DMS114 treated with DMSO at 0.1 percent for 48 hours (cell line): ENCODE results near the gene CARD19.

Source experiments
- DNase-seq: peaks from one replicate; lab custom pipeline; 2025; ENCODE audit not compliant: unreplicated experiment; lab: John Stamatoyannopoulos, UW

The CARD19 gene, protein sequence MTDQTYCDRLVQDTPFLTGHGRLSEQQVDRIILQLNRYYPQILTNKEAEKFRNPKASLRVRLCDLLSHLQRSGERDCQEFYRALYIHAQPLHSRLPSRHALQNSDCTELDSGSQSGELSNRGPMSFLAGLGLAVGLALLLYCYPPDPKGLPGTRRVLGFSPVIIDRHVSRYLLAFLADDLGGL

GRCh38 chr9:93096131-93096802, at the start of gene CARD19:
Gene CARD19, plus strand, starts transcription at chr9:93096217. Its CDS starts 129 bp downstream, at chr9:93096346.
- DNase-seq = no peak

DNA sequence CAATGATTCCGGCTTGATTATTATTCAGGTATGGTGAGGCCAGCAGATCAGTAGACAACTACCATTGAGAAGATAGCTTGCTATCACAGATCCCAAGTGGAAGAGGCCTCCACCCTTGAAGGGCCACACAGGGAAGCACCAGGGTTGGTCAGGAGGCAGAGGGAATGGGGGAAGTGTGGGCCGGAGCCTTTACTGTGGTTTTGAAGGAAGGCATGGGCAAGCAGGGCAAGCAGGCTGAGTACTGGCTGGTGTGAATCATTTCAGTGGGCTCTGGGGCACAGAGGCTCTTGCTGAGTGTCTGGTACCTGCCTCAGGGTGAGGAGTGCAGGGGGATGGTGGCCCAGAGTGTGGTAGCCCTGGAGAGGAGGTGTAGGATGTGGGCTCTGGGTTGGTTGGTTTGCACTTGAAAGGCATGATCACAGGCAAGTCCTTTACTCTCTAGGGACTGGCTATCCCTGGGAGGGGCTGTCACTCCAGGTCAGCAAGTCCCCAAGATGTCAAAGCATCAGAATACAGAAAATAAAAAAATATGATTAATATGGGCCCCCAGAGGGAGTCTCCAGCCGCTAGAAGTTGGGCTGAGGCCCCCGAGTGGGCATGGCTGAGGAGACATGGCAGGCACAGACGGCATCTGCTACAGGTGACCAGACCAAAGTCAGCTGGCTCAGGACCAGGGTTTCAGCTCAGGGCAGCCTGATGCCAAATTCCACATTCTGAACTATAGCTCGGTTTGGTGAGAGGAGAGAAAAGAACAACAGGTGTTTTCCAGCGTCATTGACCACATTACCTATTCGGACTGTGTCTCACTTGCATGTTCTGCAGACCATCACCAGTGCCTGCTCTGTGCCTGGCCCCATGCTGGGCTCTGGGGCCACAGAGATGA, 47.2 kb upstream of the CARD19 start:
- no peak for DNase-seq

GRCh38 chr9:93049491-93049890, 46.5 kb upstream of the CARD19 start:
- no peak for DNase-seq

DNA sequence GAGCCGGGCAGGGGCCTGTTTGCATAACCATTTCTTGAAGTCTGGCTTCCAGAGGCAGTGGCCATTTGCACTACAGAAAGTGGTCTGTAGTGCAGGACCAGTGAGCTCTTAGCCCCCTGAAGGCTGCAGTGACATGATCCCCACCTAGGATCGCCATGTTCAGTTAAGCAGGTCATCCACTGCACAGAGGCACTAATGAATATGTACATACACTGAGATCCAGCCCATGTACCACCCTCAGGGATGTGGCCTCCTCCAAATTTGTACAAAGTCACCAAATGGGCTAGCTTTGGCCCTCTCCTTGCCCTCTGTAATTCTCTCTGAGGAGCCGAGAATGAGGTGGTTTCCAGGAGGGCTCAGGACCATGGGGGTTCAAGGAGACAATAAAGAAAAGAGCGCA, 45.8 kb upstream of the CARD19 start:
- DNase-seq = no peak

- no peak for DNase-seq
Measured at GRCh38 chr9:93051680-93052089, 44.3 kb upstream of the CARD19 start.

GRCh38 chr9:93052791-93053540, 43.1 kb upstream of the CARD19 start:
- no peak for DNase-seq

- no peak for DNase-seq
Measured at GRCh38 chr9:93053781-93054331, 42.2 kb upstream of the CARD19 start.

DNA sequence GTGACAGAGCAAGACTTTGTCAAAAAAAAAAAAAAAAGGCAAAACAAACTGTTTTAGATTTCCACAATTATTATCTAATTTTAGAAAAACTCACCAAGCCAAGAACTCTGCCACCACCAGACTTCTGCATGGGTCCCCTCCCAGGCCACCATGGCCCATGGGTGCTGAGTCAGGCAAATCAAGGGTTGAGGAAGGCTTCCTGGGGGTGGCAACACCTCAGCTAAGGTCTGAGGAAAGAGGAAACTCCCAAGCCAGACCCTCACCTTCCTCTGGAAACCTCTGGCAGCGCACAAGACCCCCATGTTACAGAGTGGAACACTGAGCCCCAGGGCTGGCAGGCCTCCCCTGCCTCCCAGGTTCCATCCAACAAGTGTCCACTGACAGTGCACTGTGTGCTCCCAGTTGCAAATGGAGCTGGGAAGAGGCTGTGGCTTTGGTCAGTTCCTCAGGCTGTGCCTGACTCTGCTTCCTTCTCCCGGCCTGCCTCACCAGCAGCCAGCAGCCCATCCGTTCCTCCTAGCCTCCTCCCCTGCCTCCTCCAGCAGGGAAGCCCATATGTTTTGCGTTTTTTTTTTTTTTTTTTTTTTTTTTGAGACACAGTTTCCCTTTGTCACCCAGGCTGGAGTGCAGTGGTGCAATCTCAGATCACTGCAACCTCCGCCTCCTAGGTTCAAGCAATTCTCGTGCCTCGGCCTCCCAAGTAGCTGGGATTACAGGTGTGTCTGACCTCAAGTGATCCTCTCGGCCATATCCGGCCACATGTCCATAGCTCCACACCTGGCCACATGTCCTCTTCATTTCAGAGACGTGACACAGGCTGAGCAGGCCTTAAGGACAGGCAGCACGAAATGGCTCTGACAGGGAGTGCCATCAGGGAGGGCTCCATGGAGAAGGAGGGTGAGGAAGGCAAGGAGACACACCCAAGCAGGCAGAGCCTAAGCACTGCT, 41.0 kb upstream of the CARD19 start:
- no peak for DNase-seq

- DNase-seq = no peak
Measured at GRCh38 chr9:93057042-93057702, 38.8 kb upstream of the CARD19 start.

DNA sequence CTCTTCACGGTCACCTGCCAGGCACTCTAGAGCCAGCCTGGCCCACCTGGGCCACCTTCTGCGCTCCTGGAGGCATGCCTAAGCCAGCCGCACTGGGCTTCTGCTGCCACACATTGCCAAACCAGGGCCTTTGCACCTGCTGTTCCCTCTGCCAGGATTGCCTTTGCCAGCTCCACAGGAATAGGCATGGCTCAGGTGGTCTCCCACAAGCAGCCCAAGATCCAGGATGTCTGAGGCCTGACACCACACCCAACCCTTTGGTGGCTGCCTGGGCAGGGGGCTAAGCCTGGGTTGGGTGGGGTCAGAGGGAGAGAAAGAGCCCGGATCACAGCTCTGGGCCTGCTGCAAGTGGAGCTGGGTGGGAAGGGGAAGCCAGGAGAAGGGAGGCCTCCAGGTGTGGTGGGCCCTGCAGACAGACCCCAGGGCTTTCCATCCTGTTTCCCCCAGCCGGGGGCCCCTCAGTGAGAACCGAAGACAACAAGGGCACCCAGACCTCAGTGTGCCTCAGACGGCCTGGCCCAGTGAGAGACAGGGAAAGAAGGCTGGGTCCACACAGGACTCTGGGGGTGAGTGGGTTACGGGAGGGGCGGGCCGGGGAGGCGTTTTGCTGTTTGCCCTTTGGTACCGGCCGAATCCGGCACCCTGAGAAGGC, 38.2 kb upstream of the CARD19 start:
- no peak for DNase-seq

DNA sequence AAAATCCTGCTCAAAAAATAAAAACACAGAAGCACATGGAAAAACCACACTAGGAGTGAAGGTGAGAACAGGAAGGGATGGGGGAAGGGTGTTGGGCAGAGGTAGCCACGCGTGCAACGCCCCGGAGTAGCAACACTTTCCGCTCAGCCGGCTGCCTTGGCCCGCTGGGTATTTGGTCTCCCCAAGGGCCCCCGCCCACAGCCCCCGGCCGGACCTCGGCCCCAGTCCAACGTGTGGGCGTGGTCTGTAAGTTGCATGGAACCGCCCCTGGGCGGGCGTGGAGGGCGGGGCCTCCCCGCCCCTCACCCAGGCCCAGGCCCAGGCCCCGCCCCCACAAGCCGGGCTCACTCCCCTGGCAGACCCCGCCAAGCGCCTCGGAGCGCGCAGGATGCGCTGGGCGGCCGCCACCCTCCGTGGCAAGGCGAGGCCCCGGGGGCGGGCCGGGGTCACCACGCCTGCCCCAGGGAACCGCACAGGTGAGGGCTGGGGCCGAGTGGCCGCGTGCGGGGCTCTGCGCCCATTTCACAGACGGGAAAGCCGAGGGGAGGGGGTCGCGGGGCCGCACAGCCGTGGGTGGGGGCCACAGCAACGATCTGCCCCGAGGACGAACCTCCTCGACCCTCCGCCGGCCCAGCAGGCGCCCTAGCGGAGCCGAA, 37.5 kb upstream of the CARD19 start, which contains the start of gene SUSD3:
Gene SUSD3 (plus strand): TSS at position 347 of the 656 bp plus-strand sequence. CDS start 42 bp downstream, at position 389.
- no peak for DNase-seq

- DNase-seq = no peak
Measured at GRCh38 chr9:93059011-93059714, 36.9 kb upstream of the CARD19 start.

DNA sequence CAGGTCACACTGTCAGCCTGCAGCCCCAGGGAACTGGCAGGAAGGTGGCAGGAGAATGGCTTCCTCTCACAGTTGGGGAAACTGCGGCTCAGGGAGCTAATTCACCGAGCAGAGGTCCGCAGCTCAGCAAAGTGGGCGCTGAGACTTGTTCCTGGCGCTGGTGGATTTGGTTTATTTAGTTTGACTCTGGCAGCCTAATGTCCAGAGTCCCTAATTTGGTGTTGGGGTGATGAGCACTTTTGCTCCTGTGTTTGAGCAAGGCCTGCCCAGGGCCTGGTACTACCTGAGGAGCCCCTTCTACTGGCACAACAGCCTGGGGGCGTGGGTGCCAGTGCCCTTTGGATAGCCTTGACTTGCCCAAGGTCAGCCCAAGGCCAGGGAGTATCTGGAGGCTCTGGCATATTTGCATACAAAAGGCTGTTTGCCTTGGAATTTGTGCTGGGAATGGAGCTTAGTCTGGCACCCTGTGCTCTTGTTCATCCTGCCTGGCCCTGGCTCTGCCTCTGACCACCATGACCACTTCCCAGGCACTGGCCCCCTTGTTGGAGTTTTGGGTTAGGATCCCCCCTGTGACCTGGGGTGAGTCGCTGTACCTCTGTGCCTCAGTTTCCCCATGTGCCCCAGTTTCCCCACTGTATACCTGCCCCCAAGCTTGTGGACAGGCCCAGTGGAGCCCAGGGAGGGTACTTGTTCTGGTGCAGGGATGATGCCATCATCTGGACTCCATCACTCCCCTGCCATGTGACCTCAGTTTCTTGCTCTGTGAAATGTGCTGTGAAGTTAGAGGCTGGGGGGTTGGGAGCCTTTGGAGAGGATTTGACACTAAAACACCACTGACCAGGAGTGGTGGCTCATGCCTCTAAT, 36.1 kb upstream of the CARD19 start:
- DNase-seq = no peak

DNA sequence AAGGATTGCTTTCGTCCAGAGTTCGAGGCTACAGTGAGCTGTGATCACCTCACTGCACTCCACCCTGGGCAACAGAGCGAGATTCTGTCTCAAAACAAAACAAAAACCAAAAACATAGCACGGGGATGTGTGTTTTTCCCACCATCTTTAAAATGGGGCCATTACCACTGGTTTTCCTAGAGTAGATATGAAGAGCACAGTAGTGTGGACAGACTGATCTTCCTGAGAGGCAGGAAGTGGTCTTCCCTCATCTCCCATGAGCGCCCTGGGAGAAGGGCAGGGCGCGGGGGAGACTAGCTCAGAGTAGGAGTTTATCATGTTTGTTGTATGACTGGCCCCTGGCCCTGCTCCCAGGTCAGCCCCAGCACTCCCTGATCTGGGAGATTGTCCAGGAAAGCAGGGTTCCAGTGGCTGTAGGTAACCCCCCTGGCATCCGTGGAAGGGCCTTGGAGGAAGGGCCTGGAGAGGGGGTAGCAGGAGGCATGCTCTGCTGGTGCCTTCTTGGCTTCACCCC, 35.2 kb upstream of the CARD19 start:
- DNase-seq = no peak

DNA sequence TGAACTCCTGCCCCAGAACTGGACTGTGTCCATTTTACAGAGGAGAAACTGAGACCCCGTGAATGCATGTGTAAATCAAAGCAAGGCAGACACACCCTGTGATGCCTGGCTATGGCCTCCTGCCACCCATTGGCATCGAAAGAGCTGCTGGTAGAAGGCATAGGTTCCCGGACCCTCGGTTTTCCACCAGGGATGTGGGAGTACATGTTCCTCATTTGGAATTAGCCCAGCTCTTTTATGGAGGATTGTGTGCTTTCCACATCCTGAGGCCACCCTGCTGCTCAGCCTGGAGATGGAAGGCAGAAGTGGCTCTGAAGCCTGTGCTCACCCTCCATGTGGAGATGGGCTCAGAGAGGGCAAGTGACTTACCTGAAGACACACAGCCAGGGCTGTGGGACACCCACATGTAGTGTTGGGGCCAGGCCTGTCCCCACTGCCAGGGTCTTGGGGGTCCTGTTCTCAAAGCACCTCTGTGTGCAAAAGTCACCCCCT, 34.7 kb upstream of the CARD19 start:
- DNase-seq = no peak
